ENCODE results near the gene ASB3.

DNA sequence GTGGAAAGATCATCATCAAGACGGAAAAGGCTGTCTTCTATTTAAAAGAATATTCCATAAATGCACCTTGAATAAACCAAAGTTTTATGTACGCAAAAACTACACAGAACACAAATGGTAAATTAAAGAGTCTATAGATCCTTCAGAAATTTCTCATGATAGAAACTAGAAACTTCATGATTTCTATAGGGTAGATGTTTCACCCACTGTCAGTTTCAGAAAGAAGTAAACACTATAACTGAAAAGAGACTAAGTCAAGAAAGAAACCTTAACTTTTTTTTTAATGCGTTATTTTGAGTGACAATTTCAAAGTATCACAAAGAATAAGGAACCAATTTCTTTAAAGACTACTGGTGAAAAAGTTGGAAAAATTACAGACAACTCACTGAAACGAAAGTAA is 61.1 kb downstream of the ASB3 start:
- TF ChIP-seq, protein P1, sequence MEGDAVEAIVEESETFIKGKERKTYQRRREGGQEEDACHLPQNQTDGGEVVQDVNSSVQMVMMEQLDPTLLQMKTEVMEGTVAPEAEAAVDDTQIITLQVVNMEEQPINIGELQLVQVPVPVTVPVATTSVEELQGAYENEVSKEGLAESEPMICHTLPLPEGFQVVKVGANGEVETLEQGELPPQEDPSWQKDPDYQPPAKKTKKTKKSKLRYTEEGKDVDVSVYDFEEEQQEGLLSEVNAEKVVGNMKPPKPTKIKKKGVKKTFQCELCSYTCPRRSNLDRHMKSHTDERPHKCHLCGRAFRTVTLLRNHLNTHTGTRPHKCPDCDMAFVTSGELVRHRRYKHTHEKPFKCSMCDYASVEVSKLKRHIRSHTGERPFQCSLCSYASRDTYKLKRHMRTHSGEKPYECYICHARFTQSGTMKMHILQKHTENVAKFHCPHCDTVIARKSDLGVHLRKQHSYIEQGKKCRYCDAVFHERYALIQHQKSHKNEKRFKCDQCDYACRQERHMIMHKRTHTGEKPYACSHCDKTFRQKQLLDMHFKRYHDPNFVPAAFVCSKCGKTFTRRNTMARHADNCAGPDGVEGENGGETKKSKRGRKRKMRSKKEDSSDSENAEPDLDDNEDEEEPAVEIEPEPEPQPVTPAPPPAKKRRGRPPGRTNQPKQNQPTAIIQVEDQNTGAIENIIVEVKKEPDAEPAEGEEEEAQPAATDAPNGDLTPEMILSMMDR (conservative IDR thresholded peaks at IDR 0.05; ENCODE audit: low read length) = no peak
- no peak for TF ChIP-seq EZH2phosphoT487 (IDR thresholded peaks at IDR 0.05; ENCODE audit: borderline replicate concordance)
